OCI-LY1 (cell line): ENCODE data around the gene LEKR1.

ENCODE experiments used
- H2AFZ ChIP-seq: fragments of 200-600 bp; sonication (generic), shearing (Covaris generic); 2 replicates; pipeline ENCODE4 v1.6.0; 2014; ENCODE audit warnings: antibody characterized with exemption, mild to moderate bottlenecking, low read length
- H3F3A ChIP-seq: fragments of 200-600 bp; sonication (generic), shearing (Covaris generic); 2 replicates; pipeline ENCODE4 v1.6.0; 2014; ENCODE audit warnings: mild to moderate bottlenecking, antibody characterized with exemption, low read length, moderate library complexity; ENCODE audit not compliant: insufficient read depth
- H3K27ac ChIP-seq: fragments of 200-600 bp; sonication (generic); 2 replicates; pipeline ENCODE4 v1.5.1; 2014; ENCODE audit warnings: low read length, mixed run types, mild to moderate bottlenecking, low read depth; ENCODE audit not compliant: poor library complexity, severe bottlenecking
- H3K27me3 ChIP-seq: fragments of 200-600 bp; sonication (generic); 2 replicates; pipeline ENCODE4 v1.6.0; 2014; ENCODE audit warnings: antibody characterized with exemption, mild to moderate bottlenecking, low read length, moderate library complexity; ENCODE audit not compliant: insufficient read depth
- H3K36me3 ChIP-seq: fragments of 200-600 bp; sonication (generic); 2 replicates; pipeline ENCODE4 v1.6.1; 2014; ENCODE audit warnings: mild to moderate bottlenecking, antibody characterized with exemption, low read length, moderate library complexity, mixed read lengths; ENCODE audit not compliant: insufficient read depth
- H3K4me1 ChIP-seq: fragments of 200-600 bp; sonication (generic); 2 replicates; pipeline ENCODE4 v1.5.1; 2014; ENCODE audit warnings: mild to moderate bottlenecking, low read length, moderate library complexity; ENCODE audit not compliant: insufficient read depth, severe bottlenecking
- H3K4me2 ChIP-seq: fragments of 200-600 bp; sonication (generic), shearing (Covaris generic); 2 replicates; pipeline ENCODE4 v1.6.1; 2014; ENCODE audit warnings: low read length
- H3K4me3 ChIP-seq: fragments of 200-600 bp; sonication (generic); 2 replicates; pipeline ENCODE4 v1.5.1; 2014; ENCODE audit warnings: low read length, low read depth, mild to moderate bottlenecking, mixed read lengths; ENCODE audit not compliant: poor library complexity, severe bottlenecking
- H3K79me2 ChIP-seq: fragments of 200-600 bp; shearing (Covaris generic); 2 replicates; pipeline ENCODE4 v1.6.1; 2016; ENCODE audit warnings: mixed run types, low read length, mixed read lengths; ENCODE audit not compliant: insufficient read depth
- H3K9ac ChIP-seq: fragments of 200-600 bp; sonication (generic), shearing (Covaris generic); 2 replicates; pipeline ENCODE4 v1.6.1; 2014; ENCODE audit warnings: mild to moderate bottlenecking, low read length, mixed read lengths
- H3K9me2 ChIP-seq: fragments of 200-600 bp; sonication (generic), shearing (Covaris generic); 2 replicates; pipeline ENCODE4 v1.6.1; 2014; ENCODE audit warnings: low read depth, mild to moderate bottlenecking, low read length, mixed read lengths
- H3K9me3 ChIP-seq: fragments of 200-600 bp; shearing (Covaris generic); 2 replicates; pipeline ENCODE4 v1.6.1; 2014; ENCODE audit warnings: low read length, mixed read lengths
- H4K20me1 ChIP-seq: fragments of 200-600 bp; sonication (generic), shearing (Covaris generic); 2 replicates; pipeline ENCODE4 v1.6.0; 2016; ENCODE audit warnings: mild to moderate bottlenecking, low read length; ENCODE audit not compliant: insufficient read depth
- CTCF ChIP-seq: fragments of 200-600 bp; sonication (generic), shearing (Covaris generic); IDR thresholded peaks from 2 replicates; pipeline ENCODE4 v1.5.1; 2017; ENCODE audit warnings: mild to moderate bottlenecking, antibody characterized with exemption, low read length, moderate library complexity, mixed read lengths
- EZH2 ChIP-seq: fragments of 200-600 bp; sonication (generic), shearing (Covaris generic); IDR thresholded peaks from 2 replicates; pipeline ENCODE4 v1.8.0; 2017; ENCODE audit warnings: borderline replicate concordance, mixed run types, mild to moderate bottlenecking, antibody characterized with exemption, low read length, moderate library complexity, mixed read lengths

The LEKR1 gene

DNA sequence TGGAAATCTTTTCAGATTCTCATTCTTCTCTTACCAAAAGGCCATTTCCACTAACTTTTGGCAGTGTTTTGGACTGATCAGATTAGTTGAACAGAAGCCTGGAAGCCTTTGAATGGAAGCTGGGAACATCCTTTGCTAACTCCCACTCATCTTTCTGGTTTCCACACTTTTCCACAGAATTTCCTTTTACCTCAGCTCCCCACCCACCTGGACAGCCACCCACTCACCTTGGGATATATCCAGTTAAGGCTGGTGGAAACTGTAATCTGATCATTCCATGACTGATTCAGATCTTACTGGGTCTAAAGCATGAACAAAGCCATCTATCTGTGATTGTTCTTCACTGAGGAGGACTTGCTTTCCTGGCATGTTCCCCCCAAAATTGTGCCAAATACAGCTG, 214.3 kb downstream of the LEKR1 start:
- TF ChIP-seq EZH2 (no peak), CTCF (no peak)
- H4K20me1 ChIP-seq: no peaks in the 10 kb centered on the region
- no peak overlapping the region for H3K9ac ChIP-seq
- H3K27ac ChIP-seq: no peak overlapping the region
- no peak overlapping the region for H2AFZ ChIP-seq
- H3F3A ChIP-seq: no peaks in the 10 kb centered on the region
- no peaks in the 10 kb centered on the region for H3K27me3 ChIP-seq
- no peaks in the 10 kb centered on the region for H3K4me1 ChIP-seq
- no peak overlapping the region for H3K4me2 ChIP-seq
- H3K9me3 ChIP-seq: no peaks in the 10 kb centered on the region
- H3K36me3 ChIP-seq: no peaks in the 10 kb centered on the region
- no peaks in the 10 kb centered on the region for H3K9me2 ChIP-seq
- no peaks in the 10 kb centered on the region for H3K79me2 ChIP-seq
- no peak overlapping the region for H3K4me3 ChIP-seq

GRCh38 chr3:157042226-157042625, 216.1 kb downstream of the LEKR1 start:
- no peak overlapping the region for H3K27ac ChIP-seq
- peaks cover 7% of the 10 kb centered on the region for H3K4me1 ChIP-seq
- H3K27me3 ChIP-seq: no peaks in the 10 kb centered on the region
- H3K9me2 ChIP-seq: no peaks in the 10 kb centered on the region
- H3K9ac ChIP-seq: no peak overlapping the region
- no peak overlapping the region for H3K4me3 ChIP-seq
- no peak overlapping the region for H3K4me2 ChIP-seq
- no peaks in the 10 kb centered on the region for H3K9me3 ChIP-seq
- no peaks in the 10 kb centered on the region for H4K20me1 ChIP-seq
- TF ChIP-seq CTCF (no peak), EZH2 (no peak)
- H3K36me3 ChIP-seq: no peaks in the 10 kb centered on the region
- H3F3A ChIP-seq: no peaks in the 10 kb centered on the region
- no peak overlapping the region for H2AFZ ChIP-seq
- no peaks in the 10 kb centered on the region for H3K79me2 ChIP-seq

GRCh38 chr3:157043771-157044170, 217.6 kb downstream of the LEKR1 start:
- Histone ChIP-seq H3K79me2 (no peaks in the 10 kb centered on the region), H4K20me1 (no peaks in the 10 kb centered on the region), H3K36me3 (no peaks in the 10 kb centered on the region), H3K27ac (no peak overlapping the region), H3K9ac (no peak overlapping the region), H2AFZ (no peak overlapping the region), H3F3A (no peaks in the 10 kb centered on the region), H3K27me3 (no peaks in the 10 kb centered on the region), H3K9me3 (0 out of 2 replicates have a peak, but pooled peaks cover 4% of the 10 kb centered on the region), H3K4me1 (peaks cover 7% of the 10 kb centered on the region), H3K9me2 (no peaks in the 10 kb centered on the region), H3K4me3 (no peak overlapping the region), H3K4me2 (no peak overlapping the region)
- TF ChIP-seq EZH2 (no peak), CTCF (no peak)
